ENCODE results near the gene SOCS7.

SOCS7 gene

DNA sequence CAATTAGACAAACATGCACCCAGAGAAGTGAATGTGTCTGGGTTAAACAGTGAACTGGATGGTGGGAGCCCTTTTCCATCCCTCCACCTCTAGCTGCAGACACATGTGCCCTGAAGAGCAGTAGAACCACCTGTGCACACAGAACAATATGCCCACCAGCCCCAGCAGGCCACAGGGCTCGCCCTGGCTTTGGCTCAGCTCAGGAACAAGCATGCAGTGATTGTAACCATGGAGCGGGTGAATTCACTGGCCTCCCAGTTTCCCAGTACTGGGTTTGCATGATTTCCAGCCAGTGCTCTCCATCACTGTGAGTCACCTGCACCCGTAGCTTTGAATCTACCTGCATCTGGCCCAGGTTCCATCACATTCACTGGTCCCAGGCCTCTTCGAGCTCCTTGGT is 13.1 kb upstream of the SOCS7 start:
- no peak for DNase-seq

DNA sequence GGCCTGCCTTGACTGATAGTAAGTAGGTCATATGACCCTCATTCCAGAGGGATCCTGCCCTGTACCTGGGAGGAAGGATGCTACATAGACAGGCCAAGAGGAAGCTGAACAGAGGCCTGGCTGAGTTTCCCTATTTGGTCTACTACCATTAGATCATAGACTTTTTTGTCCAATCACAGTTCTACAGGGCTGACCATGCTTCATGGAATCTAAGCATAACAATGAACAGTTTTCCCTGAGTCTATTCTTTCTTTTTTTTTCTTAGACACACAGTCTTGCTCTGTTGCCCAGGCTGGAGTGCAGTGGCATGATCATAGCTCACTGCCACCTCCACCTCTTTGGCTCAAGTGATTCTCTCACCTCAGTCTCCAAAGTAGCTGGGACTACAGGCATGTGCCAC is 11.8 kb upstream of the SOCS7 start:
- no peak for DNase-seq

GRCh38 chr17:38341035-38341721 is 10.5 kb upstream of the SOCS7 start:
- peak; percentile 50 for DNase-seq

DNA sequence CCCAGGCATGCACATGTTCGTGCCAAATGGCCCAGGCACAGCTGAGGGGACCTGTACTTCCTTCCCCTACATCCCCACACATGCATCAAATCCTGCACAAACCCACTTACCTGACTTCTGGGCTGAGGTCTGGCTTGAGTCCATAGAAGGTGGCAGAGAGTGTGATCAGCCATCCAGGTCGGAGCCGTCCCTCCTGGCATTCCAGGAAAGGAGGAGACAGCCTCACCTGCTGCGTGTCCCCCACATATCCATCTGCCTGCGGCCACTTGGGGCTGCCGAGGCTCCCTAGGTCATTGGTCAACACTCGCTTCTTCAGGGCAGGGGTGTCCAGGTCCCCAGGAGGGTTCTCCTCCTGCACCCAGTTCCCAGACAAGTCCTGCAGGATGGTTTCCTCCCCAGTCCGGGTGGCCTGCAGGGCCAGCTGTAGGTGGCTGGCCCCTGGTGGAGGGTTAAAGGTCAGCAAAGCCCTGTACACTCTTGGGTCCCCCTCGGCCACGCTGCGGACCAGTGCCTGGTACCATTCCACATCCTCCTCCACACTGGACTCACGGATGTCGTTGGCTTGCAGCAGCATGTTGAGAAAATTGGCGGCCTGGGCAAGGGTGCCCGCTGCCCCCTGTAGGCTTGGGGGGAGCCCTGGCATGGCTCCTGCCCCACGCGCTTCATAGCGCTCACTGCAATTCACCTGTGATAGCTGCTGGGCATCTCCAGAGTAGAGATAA is 8.6 kb upstream of the SOCS7 start:
- no peak for DNase-seq

DNA sequence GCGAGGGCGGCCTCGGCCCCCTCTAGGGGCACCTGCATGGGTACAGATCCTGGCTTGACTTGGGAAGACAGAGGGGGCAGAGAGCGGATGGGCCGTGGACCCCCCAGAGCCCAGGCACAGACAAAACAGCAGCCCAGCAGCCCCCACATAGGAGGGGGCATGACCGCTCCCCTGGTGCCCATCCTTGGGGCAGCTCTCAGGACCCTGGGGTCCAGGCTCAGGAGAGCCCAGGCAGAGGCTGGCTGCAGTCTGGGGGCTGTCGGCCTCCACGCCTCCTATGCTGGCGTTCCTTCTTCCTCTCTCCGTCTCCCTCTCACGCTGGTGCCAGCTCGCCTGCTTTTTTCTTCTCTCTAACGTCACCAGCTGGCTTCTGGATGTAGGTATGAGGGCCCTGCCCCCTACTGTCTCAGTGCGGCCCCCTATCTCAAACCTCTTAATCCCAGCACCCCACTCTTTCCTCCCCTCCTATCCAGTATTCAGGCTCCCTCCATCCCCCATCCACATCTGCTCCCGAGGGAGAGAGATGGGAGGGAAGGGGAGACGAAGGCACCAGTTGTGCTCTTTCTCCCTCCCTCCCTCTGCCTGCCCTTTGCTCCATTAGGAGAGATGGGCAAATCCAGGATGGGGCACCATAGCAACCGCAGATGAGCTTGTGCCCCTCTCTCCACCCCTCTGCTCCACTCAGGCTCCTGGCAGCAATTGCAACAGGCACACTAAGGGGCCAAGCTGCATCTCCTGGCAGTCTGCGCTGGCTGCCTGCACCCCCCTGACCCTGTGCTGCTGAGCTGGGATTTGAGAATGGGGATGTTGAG is 7.8 kb upstream of the SOCS7 start, which contains the start of gene GPR179:
Gene GPR179, minus strand, starts transcription at position 349 of the 812 bp plus-strand sequence. Its CDS starts 167 bp downstream, at position 182.
- DNase-seq: peak; percentile 45

GRCh38 chr17:38344420-38344745 is 7.3 kb upstream of the SOCS7 start:
- DNase-seq: no peak

GRCh38 chr17:38345743-38346142 is 5.9 kb upstream of the SOCS7 start:
- DNase-seq: no peak

DNA sequence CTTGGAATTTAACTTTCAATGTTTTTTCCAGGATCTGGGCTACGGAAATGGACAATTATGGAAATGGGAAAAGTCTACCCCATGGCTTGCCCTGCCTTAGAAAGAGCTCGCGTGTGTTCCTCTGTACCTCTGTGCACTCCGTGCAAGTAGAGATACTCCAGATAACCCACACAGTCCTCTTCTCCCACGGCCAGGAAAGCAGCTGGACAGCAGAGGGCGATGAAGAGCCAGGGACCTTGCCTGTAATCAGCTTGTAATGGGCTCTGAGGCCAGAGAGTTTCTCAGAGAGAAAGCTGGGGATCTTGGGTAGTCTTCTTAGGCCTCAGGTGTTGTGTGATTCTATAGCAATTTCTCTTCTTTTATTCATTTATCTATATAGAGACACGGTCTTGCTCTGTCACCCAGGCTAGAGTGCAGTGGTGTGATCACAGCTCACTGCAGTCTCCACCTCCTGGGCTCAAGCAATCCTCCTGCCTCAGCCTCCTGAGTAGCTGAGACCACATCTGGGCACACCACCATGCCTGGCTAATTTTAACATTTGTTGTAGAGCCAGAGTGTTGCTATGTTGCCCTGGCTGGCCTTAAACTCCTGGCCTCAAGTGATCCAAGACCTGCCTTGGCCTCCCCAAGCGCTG is 2.4 kb upstream of the SOCS7 start:
- peak; percentile 68 for DNase-seq

GRCh38 chr17:38350035-38350434 is 1.6 kb upstream of the SOCS7 start:
- no peak for DNase-seq

GRCh38 chr17:38352245-38353085 is 821 bp downstream of the SOCS7 start:
- DNase-seq: no peak

DNA sequence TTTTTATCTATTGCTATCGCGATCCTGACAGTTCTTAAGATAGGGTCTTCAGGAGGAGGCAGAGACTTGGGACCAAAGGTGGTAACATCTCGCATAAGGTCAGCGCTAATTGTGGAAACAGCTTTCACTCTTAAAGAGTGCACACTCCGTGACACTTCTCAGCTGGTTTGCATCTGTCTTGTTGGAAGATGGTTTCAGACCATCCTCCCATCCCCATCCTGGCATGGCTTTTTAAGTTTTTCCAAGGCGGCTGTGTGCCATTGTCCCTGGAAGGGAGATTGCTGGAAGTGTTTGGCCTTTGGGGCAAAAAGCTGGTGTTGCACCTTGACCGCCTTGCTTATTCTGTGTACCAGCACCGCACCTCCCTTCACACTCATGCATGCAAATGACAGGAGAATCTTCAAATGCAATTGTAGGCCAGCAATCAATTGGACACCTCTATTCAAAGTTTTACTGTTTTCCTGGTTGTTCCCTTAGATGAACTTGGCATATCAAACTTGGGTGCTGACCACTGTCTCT is 1.5 kb downstream of the SOCS7 start:
- DNase-seq: no peak

GRCh38 chr17:38353668-38354067 is 2.0 kb downstream of the SOCS7 start:
- DNase-seq: no peak

DNA sequence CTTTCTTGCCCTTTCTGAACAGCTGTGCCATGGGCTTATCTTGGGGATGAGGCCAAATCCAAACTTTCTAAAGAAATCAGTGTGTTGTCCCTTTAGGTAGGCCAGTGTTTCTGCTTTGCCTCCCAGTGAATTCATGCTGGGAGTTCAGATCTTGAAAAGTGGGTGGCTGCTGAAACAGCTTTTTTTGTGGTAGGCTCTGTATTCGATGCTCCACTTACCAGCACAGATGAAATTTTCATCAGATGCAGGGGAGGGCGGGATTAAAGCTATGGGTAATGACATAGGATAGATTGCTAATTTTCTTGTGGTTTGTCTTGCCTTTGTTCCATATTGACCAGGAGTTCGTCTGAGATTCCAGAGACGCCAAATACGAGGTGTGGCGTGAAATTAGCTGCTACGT is 2.8 kb downstream of the SOCS7 start:
- no peak for DNase-seq

GRCh38 chr17:38355251-38355650 is 3.6 kb downstream of the SOCS7 start:
- no peak for DNase-seq

- DNase-seq: no peak
Observed at GRCh38 chr17:38357486-38358123, 6.0 kb downstream of the SOCS7 start.

GRCh38 chr17:38358586-38359513 is 7.2 kb downstream of the SOCS7 start:
- DNase-seq: peak; percentile 12

GRCh38 chr17:38361694-38362465 is 10.2 kb downstream of the SOCS7 start:
- DNase-seq: no peak

DNA sequence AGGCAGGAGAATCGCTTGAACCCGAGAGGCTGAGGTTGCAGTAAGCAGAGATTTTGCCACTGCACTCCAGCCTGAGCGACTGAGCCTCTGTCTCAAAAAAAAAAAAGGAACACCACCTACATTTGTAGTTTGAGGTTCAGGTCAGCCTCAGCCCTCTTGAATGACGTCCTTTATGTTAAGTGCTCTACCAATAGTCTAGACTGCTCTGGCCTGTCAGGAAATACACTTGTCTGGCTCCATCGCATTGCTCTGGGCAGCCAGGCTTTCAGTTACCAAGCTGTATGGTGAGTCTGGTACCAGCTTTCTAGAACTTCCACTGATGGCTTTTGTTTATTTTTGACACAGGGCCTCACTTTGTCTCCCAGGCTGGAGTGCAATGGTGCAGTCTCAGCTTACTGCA is 11.4 kb downstream of the SOCS7 start:
- no peak for DNase-seq

DNA sequence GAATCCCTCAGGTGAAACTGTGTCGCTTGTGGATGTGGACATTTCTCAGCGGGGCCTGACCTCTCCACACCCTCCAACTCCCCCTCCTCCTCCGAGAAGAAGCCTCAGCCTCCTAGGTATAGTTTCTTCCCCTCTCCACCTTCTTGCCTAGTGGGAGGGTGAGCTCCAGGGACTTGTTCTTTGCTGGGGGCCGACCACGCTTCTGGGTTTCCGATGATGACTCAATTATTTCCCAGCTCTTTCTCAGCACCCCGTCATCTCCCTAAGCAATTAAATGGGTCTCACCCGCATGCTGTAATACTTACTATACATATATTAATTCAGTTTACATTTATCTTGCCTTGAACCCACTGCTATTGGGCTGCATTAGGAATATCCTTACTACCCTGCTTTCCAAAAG is 13.1 kb downstream of the SOCS7 start:
- no peak for DNase-seq
